Upper lobe of left lung (tissue), 4 donors: Measurements from ENCODE around the gene MKRN1.

Source experiments
- CTCF ChIP-seq, 6 experiments: fragments of 450-650 bp in 4 of 6; fragments of 200-600 bp in 2 of 6; sonication (generic) in 2 of 6; IDR thresholded peaks; one replicate each; pipeline ENCODE4 v1.5.1; 2016 to 2019; ENCODE audit warnings: antibody characterized with exemption in 6 of 6
- POLR2A ChIP-seq, 4 donors: fragments of 450-650 bp; IDR thresholded peaks; one replicate each; pipeline ENCODE4 v1.5.1; 2016 to 2017; ENCODE audit warnings: antibody characterized with exemption in 4 of 4, mild to moderate bottlenecking in 2 of 4
- POLR2AphosphoS5 ChIP-seq, 2 donors: sonication (generic); formaldehyde crosslinking; IDR thresholded peaks; one replicate each; pipeline ENCODE4 v1.5.1; 2017; ENCODE audit warnings: antibody characterized with exemption in 2 of 2

- TF ChIP-seq CTCF (IDR thresholded peaks at IDR 0.05): no peak
- TF ChIP-seq POLR2AphosphoS5 (IDR thresholded peaks at IDR 0.05): no peak
- TF ChIP-seq POLR2A (IDR thresholded peaks at IDR 0.05): no peak
These were observed 851 bp downstream of the MKRN1 start for GRCh38 chr7:140478246-140479061.
